Measurements from ENCODE around the gene BCDIN3D. TPM values are rescaled to one million over a fixed set of nuclear protein-coding genes. Genes with fewer than 3 reads are reported as not detected.
"Not testable (repeated sequence)": the region's sequence is repeated elsewhere in the genome, so short reads cannot be mapped to it uniquely, and the experiment has no call there.

Gene BCDIN3D
- polyA plus RNA-seq, 4 donors = 2.4 to 5.3 (median 3.1) TPM

- Histone ChIP-seq H3K27me3 (ENCODE audit: control insufficient read depth in 3 of 3, insufficient read depth in 3 of 3, low read length in 3 of 3) (no peaks in the 10 kb centered on the region), H3K27ac (ENCODE audit: low read depth in 1 of 3, low read length in 2 of 3) (no peak overlapping the region), H3K4me1 (ENCODE audit: control insufficient read depth in 3 of 3, insufficient read depth in 2 of 3, low read depth in 1 of 3, low read length in 2 of 3) (peaks cover 0 to 22% (median 0%) of the 10 kb centered on the region in 3 donors), H3K4me3 (ENCODE audit: low read depth in 1 of 3, low read length in 3 of 3) (no peak overlapping the region), H3K36me3 (ENCODE audit: control insufficient read depth in 3 of 3, insufficient read depth in 2 of 3, low read depth in 1 of 3, low read length in 3 of 3) (no peaks in the 10 kb centered on the region), H3K9me3 (ENCODE audit: control insufficient read depth in 2 of 2, insufficient read depth in 1 of 2, low read depth in 1 of 2, low read length in 1 of 2) (no peaks in the 10 kb centered on the region)
- 72 to 82% (median 73%) methylated on average over 6 of the region's 6 CpGs for WGBS, 3 donors
- no peak for FAIRE-seq
- no peak for DNase-seq
These were observed 29.9 kb upstream of the BCDIN3D start for GRCh38 chr12:49872781-49873181.

- no peak for FAIRE-seq
- Histone ChIP-seq H3K27me3 (ENCODE audit: control insufficient read depth in 3 of 3, insufficient read depth in 3 of 3, low read length in 3 of 3) (no peaks in the 10 kb centered on the region), H3K4me3 (ENCODE audit: low read depth in 1 of 3, low read length in 3 of 3) (no peak overlapping the region), H3K9me3 (ENCODE audit: control insufficient read depth in 2 of 2, insufficient read depth in 1 of 2, low read depth in 1 of 2, low read length in 1 of 2) (no peaks in the 10 kb centered on the region), H3K4me1 (ENCODE audit: control insufficient read depth in 3 of 3, insufficient read depth in 2 of 3, low read depth in 1 of 3, low read length in 2 of 3) (peaks cover 0 to 26% (median 1%) of the 10 kb centered on the region in 3 donors), H3K36me3 (ENCODE audit: control insufficient read depth in 3 of 3, insufficient read depth in 2 of 3, low read depth in 1 of 3, low read length in 3 of 3) (no peaks in the 10 kb centered on the region), H3K27ac (ENCODE audit: low read depth in 1 of 3, low read length in 2 of 3) (no peak overlapping the region)
- no peak for DNase-seq
- 90 to 100% (median 98%) methylated on average over 5 of the region's 5 CpGs for WGBS, 3 donors
These were observed 29.5 kb upstream of the BCDIN3D start for GRCh38 chr12:49872381-49872780.

- H3K9me3 ChIP-seq (ENCODE audit: control insufficient read depth in 2 of 2, insufficient read depth in 1 of 2, low read depth in 1 of 2, low read length in 1 of 2); H3K4me3 ChIP-seq (ENCODE audit: low read depth in 1 of 3, low read length in 3 of 3); H3K36me3 ChIP-seq (ENCODE audit: control insufficient read depth in 3 of 3, insufficient read depth in 2 of 3, low read depth in 1 of 3, low read length in 3 of 3); H3K27ac ChIP-seq (ENCODE audit: low read depth in 1 of 3, low read length in 2 of 3); H3K27me3 ChIP-seq (ENCODE audit: control insufficient read depth in 3 of 3, insufficient read depth in 3 of 3, low read length in 3 of 3); FAIRE-seq; DNase-seq: not testable (repeated sequence)
- H3K4me1 ChIP-seq (ENCODE audit: control insufficient read depth in 3 of 3, insufficient read depth in 2 of 3, low read depth in 1 of 3, low read length in 2 of 3) = peaks cover 0 to 32% (median 1%) of the 10 kb centered on the region in 3 donors
- 90 to 92% (median 92%) methylated on average over 8 of the region's 8 CpGs for WGBS, 3 donors
These were observed 28.9 kb upstream of the BCDIN3D start for GRCh38 chr12:49871811-49872251.

- Histone ChIP-seq H3K36me3 (ENCODE audit: control insufficient read depth in 3 of 3, insufficient read depth in 2 of 3, low read depth in 1 of 3, low read length in 3 of 3) (no peaks in the 10 kb centered on the region), H3K9me3 (ENCODE audit: control insufficient read depth in 2 of 2, insufficient read depth in 1 of 2, low read depth in 1 of 2, low read length in 1 of 2) (no peaks in the 10 kb centered on the region), H3K4me3 (ENCODE audit: low read depth in 1 of 3, low read length in 3 of 3) (no peak overlapping the region), H3K4me1 (ENCODE audit: control insufficient read depth in 3 of 3, insufficient read depth in 2 of 3, low read depth in 1 of 3, low read length in 2 of 3) (peaks cover 0 to 33% (median 1%) of the 10 kb centered on the region in 3 donors), H3K27me3 (ENCODE audit: control insufficient read depth in 3 of 3, insufficient read depth in 3 of 3, low read length in 3 of 3) (no peaks in the 10 kb centered on the region), H3K27ac (ENCODE audit: low read depth in 1 of 3, low read length in 2 of 3) (no peak overlapping the region)
- 74 to 94% (median 89%) methylated on average over 4 of the region's 4 CpGs for WGBS, 3 donors
- no peak for DNase-seq
- FAIRE-seq = no peak
These were observed 28.3 kb upstream of the BCDIN3D start for GRCh38 chr12:49871263-49871561.

GRCh38 chr12:49870501-49871262, 27.8 kb upstream of the BCDIN3D start:
- Histone ChIP-seq H3K4me3 (ENCODE audit: low read depth in 1 of 3, low read length in 3 of 3) (no peak overlapping the region), H3K27me3 (ENCODE audit: control insufficient read depth in 3 of 3, insufficient read depth in 3 of 3, low read length in 3 of 3) (no peaks in the 10 kb centered on the region), H3K27ac (ENCODE audit: low read depth in 1 of 3, low read length in 2 of 3) (no peak overlapping the region), H3K4me1 (ENCODE audit: control insufficient read depth in 3 of 3, insufficient read depth in 2 of 3, low read depth in 1 of 3, low read length in 2 of 3) (peaks cover 0 to 33% (median 1%) of the 10 kb centered on the region in 3 donors), H3K36me3 (ENCODE audit: control insufficient read depth in 3 of 3, insufficient read depth in 2 of 3, low read depth in 1 of 3, low read length in 3 of 3) (no peaks in the 10 kb centered on the region), H3K9me3 (ENCODE audit: control insufficient read depth in 2 of 2, insufficient read depth in 1 of 2, low read depth in 1 of 2, low read length in 1 of 2) (no peaks in the 10 kb centered on the region)
- DNase-seq (no peak), FAIRE-seq (no peak)
- 91 to 93% (median 93%) methylated on average over 11 of the region's 11 CpGs for WGBS, 3 donors

- no peak for FAIRE-seq
- WGBS, 3 donors = 88 to 91% (median 90%) methylated on average over 14 of the region's 14 CpGs
- peak overlapping the region in 2 of 3 donors; percentile 0 to 38 for H3K27ac ChIP-seq (ENCODE audit: low read depth in 1 of 3, low read length in 2 of 3)
These were observed 27.1 kb upstream of the BCDIN3D start for GRCh38 chr12:49869816-49870500.

GRCh38 chr12:49868952-49869815, 26.3 kb upstream of the BCDIN3D start:
- Histone ChIP-seq H3K9me3 (ENCODE audit: control insufficient read depth in 2 of 2, insufficient read depth in 1 of 2, low read depth in 1 of 2, low read length in 1 of 2) (no peaks in the 10 kb centered on the region), H3K4me1 (ENCODE audit: control insufficient read depth in 3 of 3, insufficient read depth in 2 of 3, low read depth in 1 of 3, low read length in 2 of 3) (peaks cover 0 to 33% (median 1%) of the 10 kb centered on the region in 3 donors), H3K4me3 (ENCODE audit: low read depth in 1 of 3, low read length in 3 of 3) (no peak overlapping the region), H3K27ac (ENCODE audit: low read depth in 1 of 3, low read length in 2 of 3) (peak overlapping the region in 2 of 3 donors; percentile 38 to 55), H3K27me3 (ENCODE audit: control insufficient read depth in 3 of 3, insufficient read depth in 3 of 3, low read length in 3 of 3) (no peaks in the 10 kb centered on the region), H3K36me3 (ENCODE audit: control insufficient read depth in 3 of 3, insufficient read depth in 2 of 3, low read depth in 1 of 3, low read length in 3 of 3) (no peaks in the 10 kb centered on the region)
- FAIRE-seq (no peak), DNase-seq (peak; percentile 21 to 75)
- 24 to 37% (median 37%) methylated on average over 14 to 16 of the region's 16 CpGs for WGBS, 3 donors

More at GRCh38 chr12:49869816-49870500, 27.1 kb upstream of the BCDIN3D start:
- peaks cover 0 to 33% (median 1%) of the 10 kb centered on the region in 3 donors for H3K4me1 ChIP-seq (ENCODE audit: control insufficient read depth in 3 of 3, insufficient read depth in 2 of 3, low read depth in 1 of 3, low read length in 2 of 3)
- no peaks in the 10 kb centered on the region for H3K36me3 ChIP-seq (ENCODE audit: control insufficient read depth in 3 of 3, insufficient read depth in 2 of 3, low read depth in 1 of 3, low read length in 3 of 3)
- no peaks in the 10 kb centered on the region for H3K27me3 ChIP-seq (ENCODE audit: control insufficient read depth in 3 of 3, insufficient read depth in 3 of 3, low read length in 3 of 3)
- H3K9me3 ChIP-seq (ENCODE audit: control insufficient read depth in 2 of 2, insufficient read depth in 1 of 2, low read depth in 1 of 2, low read length in 1 of 2) = no peaks in the 10 kb centered on the region
- no peak overlapping the region for H3K4me3 ChIP-seq (ENCODE audit: low read depth in 1 of 3, low read length in 3 of 3)
- DNase-seq = no peak

GRCh38 chr12:49868449-49868848, 25.5 kb upstream of the BCDIN3D start:
- Histone ChIP-seq H3K27ac (ENCODE audit: low read depth in 1 of 3, low read length in 2 of 3) (peak overlapping the region in 2 of 3 donors; percentile 38 to 55), H3K27me3 (ENCODE audit: control insufficient read depth in 3 of 3, insufficient read depth in 3 of 3, low read length in 3 of 3) (no peaks in the 10 kb centered on the region), H3K4me3 (ENCODE audit: low read depth in 1 of 3, low read length in 3 of 3) (no peak overlapping the region), H3K36me3 (ENCODE audit: control insufficient read depth in 3 of 3, insufficient read depth in 2 of 3, low read depth in 1 of 3, low read length in 3 of 3) (no peaks in the 10 kb centered on the region), H3K4me1 (ENCODE audit: control insufficient read depth in 3 of 3, insufficient read depth in 2 of 3, low read depth in 1 of 3, low read length in 2 of 3) (peaks cover 0 to 38% (median 1%) of the 10 kb centered on the region in 3 donors), H3K9me3 (ENCODE audit: control insufficient read depth in 2 of 2, insufficient read depth in 1 of 2, low read depth in 1 of 2, low read length in 1 of 2) (no peaks in the 10 kb centered on the region)
- FAIRE-seq = no peak
- WGBS, 3 donors = 83 to 90% (median 85%) methylated on average over 14 to 16 of the region's 16 CpGs
- no peak for DNase-seq
